ENCODE measurements around the gene FHIT.

DNA sequence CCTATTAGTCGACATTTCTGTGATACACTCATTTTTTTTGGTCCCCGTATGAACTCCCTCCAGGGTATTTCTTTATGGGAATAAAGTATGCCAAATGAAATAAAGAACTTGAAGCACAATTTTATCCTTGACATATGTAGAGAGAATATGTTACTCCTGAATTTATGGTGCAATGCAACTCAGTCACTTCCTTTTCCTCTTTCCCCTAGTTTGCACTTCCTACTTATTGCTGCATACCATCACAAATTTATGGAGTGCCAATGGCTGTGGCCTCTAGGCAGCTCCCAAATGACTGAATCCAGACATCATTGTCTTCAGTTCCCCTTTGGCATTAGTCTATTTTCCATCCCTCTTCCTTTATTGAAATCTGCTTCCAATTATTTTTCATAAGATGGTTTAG is 403.5 kb downstream of the FHIT start:
- TF ChIP-seq POLR2A (IDR thresholded peaks at IDR 0.05; ENCODE audit: low read length) (no peak), GATA1 (IDR thresholded peaks at IDR 0.05; ENCODE audit: low read depth, low read length) (no peak)

Measured in erythroblast (primary cell).